Measurements from ENCODE around the gene CA10.

DNA sequence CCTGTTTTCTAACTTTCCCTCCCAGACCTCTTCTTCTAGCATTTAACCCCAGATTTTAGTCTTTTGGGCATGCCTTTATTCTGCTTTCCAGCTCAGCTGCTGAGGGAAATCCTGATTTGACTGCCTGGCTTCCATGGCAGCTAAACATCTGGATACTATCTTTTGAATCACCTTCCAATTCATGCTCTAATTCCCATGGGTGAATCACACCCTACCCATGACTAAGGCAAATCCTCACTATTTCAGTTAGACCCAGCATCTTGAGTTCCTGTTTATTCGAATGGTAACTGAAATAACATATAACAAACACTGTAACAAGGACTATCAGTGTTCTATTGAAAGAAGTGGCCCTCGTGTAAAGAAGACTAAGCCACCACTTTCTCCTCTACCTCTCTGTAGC is 29.8 kb downstream of the CA10 start:
- TF ChIP-seq POLR2A (IDR thresholded peaks at IDR 0.05; ENCODE audit: low read depth, low read length), result no peak
- TF ChIP-seq, protein P1, sequence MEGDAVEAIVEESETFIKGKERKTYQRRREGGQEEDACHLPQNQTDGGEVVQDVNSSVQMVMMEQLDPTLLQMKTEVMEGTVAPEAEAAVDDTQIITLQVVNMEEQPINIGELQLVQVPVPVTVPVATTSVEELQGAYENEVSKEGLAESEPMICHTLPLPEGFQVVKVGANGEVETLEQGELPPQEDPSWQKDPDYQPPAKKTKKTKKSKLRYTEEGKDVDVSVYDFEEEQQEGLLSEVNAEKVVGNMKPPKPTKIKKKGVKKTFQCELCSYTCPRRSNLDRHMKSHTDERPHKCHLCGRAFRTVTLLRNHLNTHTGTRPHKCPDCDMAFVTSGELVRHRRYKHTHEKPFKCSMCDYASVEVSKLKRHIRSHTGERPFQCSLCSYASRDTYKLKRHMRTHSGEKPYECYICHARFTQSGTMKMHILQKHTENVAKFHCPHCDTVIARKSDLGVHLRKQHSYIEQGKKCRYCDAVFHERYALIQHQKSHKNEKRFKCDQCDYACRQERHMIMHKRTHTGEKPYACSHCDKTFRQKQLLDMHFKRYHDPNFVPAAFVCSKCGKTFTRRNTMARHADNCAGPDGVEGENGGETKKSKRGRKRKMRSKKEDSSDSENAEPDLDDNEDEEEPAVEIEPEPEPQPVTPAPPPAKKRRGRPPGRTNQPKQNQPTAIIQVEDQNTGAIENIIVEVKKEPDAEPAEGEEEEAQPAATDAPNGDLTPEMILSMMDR (conservative IDR thresholded peaks at IDR 0.05; ENCODE audit: low read depth, low read length), result no peak
- no peak for TF ChIP-seq RCOR1 (IDR thresholded peaks at IDR 0.05; ENCODE audit: insufficient replicate concordance, low read length)
- no peak for TF ChIP-seq RFX5 (IDR thresholded peaks at IDR 0.05; ENCODE audit: low read depth, low read length)
- TF ChIP-seq, protein P2, sequence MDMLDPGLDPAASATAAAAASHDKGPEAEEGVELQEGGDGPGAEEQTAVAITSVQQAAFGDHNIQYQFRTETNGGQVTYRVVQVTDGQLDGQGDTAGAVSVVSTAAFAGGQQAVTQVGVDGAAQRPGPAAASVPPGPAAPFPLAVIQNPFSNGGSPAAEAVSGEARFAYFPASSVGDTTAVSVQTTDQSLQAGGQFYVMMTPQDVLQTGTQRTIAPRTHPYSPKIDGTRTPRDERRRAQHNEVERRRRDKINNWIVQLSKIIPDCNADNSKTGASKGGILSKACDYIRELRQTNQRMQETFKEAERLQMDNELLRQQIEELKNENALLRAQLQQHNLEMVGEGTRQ (IDR thresholded peaks at IDR 0.05; ENCODE audit: low read depth, low read length), result no peak
- TF ChIP-seq SMC3 (IDR thresholded peaks at IDR 0.05; ENCODE audit: low read depth, low read length), result no peak
- TF ChIP-seq MXI1 (IDR thresholded peaks at IDR 0.05; ENCODE audit: borderline replicate concordance, low read depth, low read length), result no peak
- TF ChIP-seq MAFK (IDR thresholded peaks at IDR 0.05; ENCODE audit: low read depth, low read length), result no peak
- no peak for TF ChIP-seq RAD21 (IDR thresholded peaks at IDR 0.05; ENCODE audit: low read length)
- no peak for TF ChIP-seq MAZ (IDR thresholded peaks at IDR 0.05; ENCODE audit: borderline replicate concordance, low read depth, low read length)
- TF ChIP-seq, protein P3, sequence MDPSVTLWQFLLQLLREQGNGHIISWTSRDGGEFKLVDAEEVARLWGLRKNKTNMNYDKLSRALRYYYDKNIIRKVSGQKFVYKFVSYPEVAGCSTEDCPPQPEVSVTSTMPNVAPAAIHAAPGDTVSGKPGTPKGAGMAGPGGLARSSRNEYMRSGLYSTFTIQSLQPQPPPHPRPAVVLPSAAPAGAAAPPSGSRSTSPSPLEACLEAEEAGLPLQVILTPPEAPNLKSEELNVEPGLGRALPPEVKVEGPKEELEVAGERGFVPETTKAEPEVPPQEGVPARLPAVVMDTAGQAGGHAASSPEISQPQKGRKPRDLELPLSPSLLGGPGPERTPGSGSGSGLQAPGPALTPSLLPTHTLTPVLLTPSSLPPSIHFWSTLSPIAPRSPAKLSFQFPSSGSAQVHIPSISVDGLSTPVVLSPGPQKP (IDR thresholded peaks at IDR 0.05; ENCODE audit: borderline replicate concordance, low read depth, low read length), result no peak
- TF ChIP-seq FOS (IDR thresholded peaks at IDR 0.05; ENCODE audit: low read depth, low read length), result no peak
